Upper lobe of left lung (tissue), 6 donors: Measurements from ENCODE around the gene NFIX. TPM values are rescaled to one million over a fixed set of nuclear protein-coding genes. Genes with fewer than 3 reads are reported as not detected.
A peak's percentile ranks its signal among the peaks of the same experiment; 100 is the strongest.

Source experiments
- ATAC-seq, 2 donors: fragments of 200-7000 bp; cut with Tn5 transposase; one replicate each; pipeline ENCODE4 v1.9.1; 2022; ENCODE audit warnings: mild to moderate bottlenecking in 2 of 2, moderate library complexity in 2 of 2; ENCODE audit not compliant: low FRiP score in 2 of 2
- DNase-seq, 2 donors: peaks; one replicate each; pipeline ENCODE4 v3.0.0-alpha.2; 2019 to 2020
- H3K27ac ChIP-seq, 4 donors: fragments of 200-600 bp; sonication (generic); one replicate each; pipeline ENCODE4 v1.5.1; 2016 to 2019
- H3K27me3 ChIP-seq, 4 donors: fragments of 200-600 bp; sonication (generic); one replicate each; pipeline ENCODE4 v1.5.1; 2017 to 2019
- H3K36me3 ChIP-seq, 4 donors: fragments of 200-600 bp; sonication (generic); one replicate each; pipeline ENCODE4 v1.5.1; 2016 to 2019
- H3K4me1 ChIP-seq, 4 donors: fragments of 200-600 bp; sonication (generic); one replicate each; pipeline ENCODE4 v1.5.1; 2018 to 2019
- H3K4me3 ChIP-seq, 4 donors: fragments of 200-600 bp; sonication (generic); one replicate each; pipeline ENCODE4 v1.5.1; 2017 to 2019; ENCODE audit warnings: mild to moderate bottlenecking in 2 of 4, moderate library complexity in 1 of 4
- H3K9me3 ChIP-seq, 4 donors: fragments of 200-600 bp; sonication (generic); one replicate each; pipeline ENCODE4 v1.5.1; 2018 to 2019
- EP300 ChIP-seq, 4 donors: sonication (generic); formaldehyde crosslinking; IDR thresholded peaks; one replicate each; pipeline ENCODE4 v1.5.1; 2017; ENCODE audit warnings: antibody characterized with exemption in 4 of 4, control low read depth in 2 of 4
- POLR2A ChIP-seq, 4 donors: fragments of 450-650 bp; IDR thresholded peaks; one replicate each; pipeline ENCODE4 v1.5.1; 2016 to 2017; ENCODE audit warnings: antibody characterized with exemption in 4 of 4, mild to moderate bottlenecking in 2 of 4
- POLR2AphosphoS5 ChIP-seq, 2 donors: sonication (generic); formaldehyde crosslinking; IDR thresholded peaks; one replicate each; pipeline ENCODE4 v1.5.1; 2017; ENCODE audit warnings: antibody characterized with exemption in 2 of 2
- WGBS, 2 donors: methylation state at CpG; one replicate each; pipeline ENCODE4 v1.1.5; 2017 to 2018; 5-methylcytosine and 5-hydroxymethylcytosine counted together
- total RNA-seq, 6 donors: library from RNA; depleted of rRNA in 4 of 6; stranded (reverse); fragments of >200 nt in 4 of 6; gene quantifications; one replicate each; pipeline versions ENCODE4 v1.1.0 to v1.2.1, GENCODE V29; 2016 to 2021
- TF ChIP-seq, protein P1 (sequence below), 6 experiments: fragments of 450-650 bp in 4 of 6; fragments of 200-600 bp in 2 of 6; sonication (generic) in 2 of 6; IDR thresholded peaks; one replicate each; pipeline ENCODE4 v1.5.1; 2016 to 2019; ENCODE audit warnings: antibody characterized with exemption in 6 of 6
- donor health status: DM: no; HTN: no; CAD: no; lungs with moderate emphysema.
- donor health status: DM: no; HTN: yes; CAD: no; lungs with severe emphysema.

The NFIX gene
- total RNA-seq, 6 donors from 2014 or later = 64.0 to 188 (median 107) TPM

GRCh38 chr19:13094106-13094504, 98.8 kb downstream of the NFIX start:
- Histone ChIP-seq H3K27ac (peak overlapping the region; percentile 7 to 98 (median 58)), H3K9me3 (no peaks in the 10 kb centered on the region), H3K4me3 (no peak overlapping the region), H3K27me3 (no peaks in the 10 kb centered on the region), H3K4me1 (peaks cover 60 to 89% (median 73%) of the 10 kb centered on the region in 4 donors), H3K36me3 (peaks cover 0 to 22% (median 12%) of the 10 kb centered on the region in 4 donors)
- DNase-seq (no peak), ATAC-seq (no peak)
- 33 to 44% methylated on average over 3 to 5 of the region's 5 CpGs for WGBS, 2 donors
- no peak for TF ChIP-seq POLR2AphosphoS5 (IDR thresholded peaks at IDR 0.05)
- no peak for TF ChIP-seq EP300 (IDR thresholded peaks at IDR 0.05)
- TF ChIP-seq, protein P1, sequence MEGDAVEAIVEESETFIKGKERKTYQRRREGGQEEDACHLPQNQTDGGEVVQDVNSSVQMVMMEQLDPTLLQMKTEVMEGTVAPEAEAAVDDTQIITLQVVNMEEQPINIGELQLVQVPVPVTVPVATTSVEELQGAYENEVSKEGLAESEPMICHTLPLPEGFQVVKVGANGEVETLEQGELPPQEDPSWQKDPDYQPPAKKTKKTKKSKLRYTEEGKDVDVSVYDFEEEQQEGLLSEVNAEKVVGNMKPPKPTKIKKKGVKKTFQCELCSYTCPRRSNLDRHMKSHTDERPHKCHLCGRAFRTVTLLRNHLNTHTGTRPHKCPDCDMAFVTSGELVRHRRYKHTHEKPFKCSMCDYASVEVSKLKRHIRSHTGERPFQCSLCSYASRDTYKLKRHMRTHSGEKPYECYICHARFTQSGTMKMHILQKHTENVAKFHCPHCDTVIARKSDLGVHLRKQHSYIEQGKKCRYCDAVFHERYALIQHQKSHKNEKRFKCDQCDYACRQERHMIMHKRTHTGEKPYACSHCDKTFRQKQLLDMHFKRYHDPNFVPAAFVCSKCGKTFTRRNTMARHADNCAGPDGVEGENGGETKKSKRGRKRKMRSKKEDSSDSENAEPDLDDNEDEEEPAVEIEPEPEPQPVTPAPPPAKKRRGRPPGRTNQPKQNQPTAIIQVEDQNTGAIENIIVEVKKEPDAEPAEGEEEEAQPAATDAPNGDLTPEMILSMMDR (IDR thresholded peaks at IDR 0.05) = peak in 1 of 6 experiments; percentile 2
- TF ChIP-seq POLR2A (IDR thresholded peaks at IDR 0.05) = no peak

GRCh38 chr19:13094771-13095392, 99.6 kb downstream of the NFIX start:
- H3K27me3 ChIP-seq = no peaks in the 10 kb centered on the region
- peaks cover 66 to 97% (median 79%) of the 10 kb centered on the region in 4 donors for H3K4me1 ChIP-seq
- peaks cover 0 to 21% (median 10%) of the 10 kb centered on the region in 4 donors for H3K36me3 ChIP-seq
- peak overlapping the region in 3 of 4 donors; percentile 26 to 59 (median 37) for H3K4me3 ChIP-seq
- ATAC-seq (no peak), DNase-seq (no peak)
- TF ChIP-seq EP300 (IDR thresholded peaks at IDR 0.05) (no peak), POLR2AphosphoS5 (IDR thresholded peaks at IDR 0.05) (no peak), POLR2A (IDR thresholded peaks at IDR 0.05) (no peak)
- TF ChIP-seq, protein P1 (IDR thresholded peaks at IDR 0.05) = no peak
- no peaks in the 10 kb centered on the region for H3K9me3 ChIP-seq
- 41 to 42% methylated on average over 12 to 15 of the region's 16 CpGs for WGBS, 2 donors
- H3K27ac ChIP-seq = peak overlapping the region; percentile 92 to 98 (median 95)

DNA sequence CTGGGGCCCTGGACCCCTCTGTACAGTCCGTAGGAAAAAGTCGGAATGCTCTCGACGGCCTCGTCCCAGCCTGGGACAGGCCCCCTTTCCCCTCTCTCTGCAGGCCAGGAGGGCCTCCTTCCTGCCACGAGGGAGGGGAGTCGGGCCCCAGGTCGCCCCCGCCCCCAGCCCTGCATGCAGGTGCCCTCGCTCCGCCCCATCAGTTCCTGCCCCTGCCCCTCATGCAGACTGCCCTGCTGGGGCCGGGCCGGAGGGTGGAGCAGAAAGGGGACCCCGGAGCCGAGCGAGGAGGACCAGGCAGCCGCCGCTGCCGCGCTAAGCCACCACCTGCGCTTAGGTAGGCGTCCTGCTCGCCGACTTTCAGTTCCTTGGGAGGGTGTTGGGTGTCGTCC, 100.1 kb downstream of the NFIX start:
- ATAC-seq (no peak), DNase-seq (peak; percentile 44 to 88)
- Histone ChIP-seq H3K27ac (peak overlapping the region; percentile 92 to 98 (median 95)), H3K36me3 (peaks cover 0 to 16% (median 10%) of the 10 kb centered on the region in 4 donors), H3K9me3 (no peaks in the 10 kb centered on the region), H3K27me3 (no peaks in the 10 kb centered on the region), H3K4me3 (peak overlapping the region in 3 of 4 donors; percentile 26 to 59 (median 37)), H3K4me1 (peaks cover 71 to 97% (median 83%) of the 10 kb centered on the region in 4 donors)
- TF ChIP-seq, protein P1 (IDR thresholded peaks at IDR 0.05) = no peak
- no peak for TF ChIP-seq EP300 (IDR thresholded peaks at IDR 0.05)
- no peak for TF ChIP-seq POLR2A (IDR thresholded peaks at IDR 0.05)
- TF ChIP-seq POLR2AphosphoS5 (IDR thresholded peaks at IDR 0.05) = no peak
- 31 to 78% methylated on average over 12 to 14 of the region's 25 CpGs for WGBS, 2 donors

- no peak for ATAC-seq
- 48 to 63% methylated on average over 37 to 38 of the region's 44 CpGs for WGBS, 2 donors
- Histone ChIP-seq H3K36me3 (peaks cover 0 to 15% (median 7%) of the 10 kb centered on the region in 4 donors), H3K9me3 (no peaks in the 10 kb centered on the region), H3K27ac (peak overlapping the region; percentile 92 to 98 (median 95)), H3K27me3 (no peaks in the 10 kb centered on the region), H3K4me3 (peak overlapping the region in 3 of 4 donors; percentile 26 to 59 (median 37)), H3K4me1 (peaks cover 73 to 97% (median 85%) of the 10 kb centered on the region in 4 donors)
- peak in 1 of 2 donors; percentile 48 for DNase-seq
- TF ChIP-seq, protein P1 (IDR thresholded peaks at IDR 0.05) = peak in 4 of 6 experiments; percentile 23 to 38 (median 30)
- TF ChIP-seq EP300 (IDR thresholded peaks at IDR 0.05) (no peak), POLR2AphosphoS5 (IDR thresholded peaks at IDR 0.05) (no peak)
Observed at GRCh38 chr19:13095934-13096927, 101.0 kb downstream of the NFIX start.
